ENCODE results near the gene PHB1. TPM values are rescaled to one million over a fixed set of nuclear protein-coding genes. Genes with fewer than 3 reads are reported as not detected.

PHB1 gene
- 100 to 1,000 TPM; 104 to 110 TPM for total RNA-seq

GRCh38 chr17:49414622-49415350, at the start of gene PHB1:
Gene PHB1 (minus strand): TSS chr17:49414882. CDS start chr17:49413264, 1,618 bp downstream.
- DNase-seq = peak; percentile 86
- H3K4me3 Mint-ChIP-seq = peak within 1 kb of the TSS; percentile 100
- no peaks in the 10 kb centered on the region for H3K9me3 Mint-ChIP-seq
- H3K36me3 Mint-ChIP-seq = peaks cover 11% of the 10 kb centered on the region
- POLR2A ChIA-PET = interaction anchor here (0.6 to 1.0 kb wide), 3 partner anchors 143 to 294 kb away, joined by 3 to 4 read pairs (median 3); partner anchors contain the start of gene SLC35B1
- H3K4me1 Mint-ChIP-seq = peaks cover 11% of the 10 kb centered on the region
- no peaks in the 10 kb centered on the region for H3K27me3 Mint-ChIP-seq
- peak within 1 kb of the TSS; percentile 96 for H3K27ac Mint-ChIP-seq
- ATAC-seq (ENCODE audit: low read depth) = peak; percentile 100

- no peak for DNase-seq
- Mint-ChIP-seq H3K27me3 (peaks cover 33% of the 10 kb centered on the region), H3K36me3 (no peaks in the 10 kb centered on the region), H3K4me1 (peaks cover 2% of the 10 kb centered on the region), H3K4me3 (no peak overlapping the region), H3K27ac (no peak overlapping the region), H3K9me3 (peaks cover 2% of the 10 kb centered on the region)
- ATAC-seq (ENCODE audit: low read depth) = no peak
- POLR2A ChIA-PET = no interaction called here
Observed at GRCh38 chr17:49464049-49464448, 49.4 kb upstream of the PHB1 start.

GRCh38 chr17:49461580-49461979, 46.9 kb upstream of the PHB1 start:
- Mint-ChIP-seq H3K4me3 (no peak overlapping the region), H3K27ac (no peak overlapping the region), H3K9me3 (peaks cover 2% of the 10 kb centered on the region), H3K27me3 (peaks cover 44% of the 10 kb centered on the region), H3K36me3 (no peaks in the 10 kb centered on the region), H3K4me1 (peaks cover 7% of the 10 kb centered on the region)
- DNase-seq (no peak), ATAC-seq (ENCODE audit: low read depth) (no peak)
- POLR2A ChIA-PET = no interaction called here

- H3K27me3 Mint-ChIP-seq = peaks cover 49% of the 10 kb centered on the region
- no peak overlapping the region for H3K27ac Mint-ChIP-seq
- H3K4me1 Mint-ChIP-seq = peaks cover 7% of the 10 kb centered on the region
- POLR2A ChIA-PET = no interaction called here
- H3K4me3 Mint-ChIP-seq = no peak overlapping the region
- DNase-seq = no peak
- no peak for ATAC-seq (ENCODE audit: low read depth)
- H3K36me3 Mint-ChIP-seq = no peaks in the 10 kb centered on the region
- peaks cover 2% of the 10 kb centered on the region for H3K9me3 Mint-ChIP-seq
Observed at GRCh38 chr17:49460401-49460800, 45.7 kb upstream of the PHB1 start.

- Mint-ChIP-seq H3K27me3 (peaks cover 54% of the 10 kb centered on the region), H3K27ac (no peak overlapping the region), H3K4me1 (peaks cover 7% of the 10 kb centered on the region), H3K36me3 (no peaks in the 10 kb centered on the region), H3K4me3 (no peak overlapping the region), H3K9me3 (peaks cover 2% of the 10 kb centered on the region)
- ATAC-seq (ENCODE audit: low read depth) = no peak
- no peak for DNase-seq
- POLR2A ChIA-PET = no interaction called here
Observed at GRCh38 chr17:49459401-49459984, 44.8 kb upstream of the PHB1 start.

- POLR2A ChIA-PET = no interaction called here
- Mint-ChIP-seq H3K27ac (no peak overlapping the region), H3K27me3 (peaks cover 59% of the 10 kb centered on the region), H3K4me3 (no peak overlapping the region), H3K4me1 (peaks cover 7% of the 10 kb centered on the region), H3K36me3 (no peaks in the 10 kb centered on the region), H3K9me3 (no peaks in the 10 kb centered on the region)
- DNase-seq (no peak), ATAC-seq (ENCODE audit: low read depth) (peak; percentile 39)
Observed at GRCh38 chr17:49457564-49458535, 43.2 kb upstream of the PHB1 start.

GRCh38 chr17:49456183-49456965, 41.7 kb upstream of the PHB1 start:
- POLR2A ChIA-PET = no interaction called here
- Mint-ChIP-seq H3K9me3 (no peaks in the 10 kb centered on the region), H3K27me3 (peaks cover 56% of the 10 kb centered on the region), H3K4me1 (peaks cover 7% of the 10 kb centered on the region), H3K4me3 (no peak overlapping the region), H3K36me3 (no peaks in the 10 kb centered on the region), H3K27ac (no peak overlapping the region)
- DNase-seq (no peak), ATAC-seq (ENCODE audit: low read depth) (no peak)

GRCh38 chr17:49455272-49455861, 40.7 kb upstream of the PHB1 start:
- Mint-ChIP-seq H3K27me3 (peaks cover 49% of the 10 kb centered on the region), H3K27ac (no peak overlapping the region), H3K4me1 (peaks cover 11% of the 10 kb centered on the region), H3K4me3 (no peak overlapping the region), H3K36me3 (no peaks in the 10 kb centered on the region), H3K9me3 (no peaks in the 10 kb centered on the region)
- POLR2A ChIA-PET = no interaction called here
- DNase-seq (no peak), ATAC-seq (ENCODE audit: low read depth) (no peak)

GRCh38 chr17:49454050-49454449, 39.4 kb upstream of the PHB1 start:
- H3K4me3 Mint-ChIP-seq = no peak overlapping the region
- H3K27me3 Mint-ChIP-seq = peaks cover 40% of the 10 kb centered on the region
- no peaks in the 10 kb centered on the region for H3K9me3 Mint-ChIP-seq
- H3K4me1 Mint-ChIP-seq = peaks cover 11% of the 10 kb centered on the region
- H3K27ac Mint-ChIP-seq = no peak overlapping the region
- H3K36me3 Mint-ChIP-seq = no peaks in the 10 kb centered on the region
- POLR2A ChIA-PET = no interaction called here
- ATAC-seq (ENCODE audit: low read depth) (no peak), DNase-seq (no peak)

GRCh38 chr17:49452661-49453060, 38.0 kb upstream of the PHB1 start:
- H3K36me3 Mint-ChIP-seq = no peaks in the 10 kb centered on the region
- no peak overlapping the region for H3K4me3 Mint-ChIP-seq
- peaks cover 27% of the 10 kb centered on the region for H3K27me3 Mint-ChIP-seq
- no peaks in the 10 kb centered on the region for H3K9me3 Mint-ChIP-seq
- no peak overlapping the region for H3K27ac Mint-ChIP-seq
- peaks cover 7% of the 10 kb centered on the region for H3K4me1 Mint-ChIP-seq
- POLR2A ChIA-PET = no interaction called here
- ATAC-seq (ENCODE audit: low read depth) (no peak), DNase-seq (no peak)

GRCh38 chr17:49452201-49452600, 37.5 kb upstream of the PHB1 start:
- Mint-ChIP-seq H3K9me3 (no peaks in the 10 kb centered on the region), H3K4me3 (no peak overlapping the region), H3K36me3 (no peaks in the 10 kb centered on the region), H3K27ac (peak overlapping the region; percentile 63), H3K27me3 (peaks cover 22% of the 10 kb centered on the region), H3K4me1 (peaks cover 6% of the 10 kb centered on the region)
- ATAC-seq (ENCODE audit: low read depth) (peak; percentile 32), DNase-seq (no peak)
- POLR2A ChIA-PET = no interaction called here

GRCh38 chr17:49450735-49451134, 36.1 kb upstream of the PHB1 start:
- DNase-seq (no peak), ATAC-seq (ENCODE audit: low read depth) (peak; percentile 67)
- H3K4me1 Mint-ChIP-seq = peaks cover 6% of the 10 kb centered on the region
- H3K27me3 Mint-ChIP-seq = peaks cover 11% of the 10 kb centered on the region
- no peak overlapping the region for H3K4me3 Mint-ChIP-seq
- no peaks in the 10 kb centered on the region for H3K36me3 Mint-ChIP-seq
- POLR2A ChIA-PET = no interaction called here
- H3K27ac Mint-ChIP-seq = no peak overlapping the region
- no peaks in the 10 kb centered on the region for H3K9me3 Mint-ChIP-seq
